Lung (tissue), 16 donors: ENCODE measurements around the gene LRP3. TPM values are rescaled to one million over a fixed set of nuclear protein-coding genes. Genes with fewer than 3 reads are reported as not detected.

Experiments
- ATAC-seq: fragments of 200-7000 bp; cut with Tn5 transposase; one replicate; pipeline ENCODE4 v1.9.1; 2020; ENCODE audit warnings: moderate number of reproducible peaks; ENCODE audit not compliant: insufficient read depth, low FRiP score
- DNase-seq, 3 donors: peaks; one replicate each; pipeline ENCODE4 v3.0.0-alpha.2; 2013 to 2017
- H3K27ac ChIP-seq, 2 donors: one replicate each; pipeline ENCODE4 v1.5.1; 2013; ENCODE audit warnings: mild to moderate bottlenecking in 2 of 2, moderate library complexity in 2 of 2, control low read depth in 1 of 2, inconsistent platforms in 1 of 2, low read depth in 1 of 2, low read length in 1 of 2
- H3K27me3 ChIP-seq, 3 donors: one replicate each; pipeline ENCODE4 v1.5.1; 2013; ENCODE audit warnings: low read length in 2 of 3; ENCODE audit not compliant: control insufficient read depth in 3 of 3, insufficient read depth in 3 of 3
- H3K36me3 ChIP-seq, 4 donors: one replicate each; pipeline ENCODE4 v1.5.1; 2013; ENCODE audit warnings: low read length in 4 of 4, mild to moderate bottlenecking in 1 of 4, moderate library complexity in 1 of 4; ENCODE audit not compliant: control insufficient read depth in 4 of 4, insufficient read depth in 4 of 4
- H3K4me1 ChIP-seq, 5 donors: one replicate each; pipeline ENCODE4 v1.5.1; 2013; ENCODE audit warnings: low read length in 5 of 5, mild to moderate bottlenecking in 2 of 5, moderate library complexity in 1 of 5; ENCODE audit not compliant: control insufficient read depth in 5 of 5, insufficient read depth in 5 of 5
- H3K4me3 ChIP-seq: one replicate; pipeline ENCODE4 v1.5.1; 2013; ENCODE audit warnings: mild to moderate bottlenecking, control low read depth, moderate library complexity
- H3K9ac ChIP-seq, 2 donors: one replicate each; pipeline ENCODE4 v1.5.1; 2013; ENCODE audit warnings: low read length in 2 of 2, control low read depth in 1 of 2; ENCODE audit not compliant: insufficient read depth in 1 of 2
- H3K9me3 ChIP-seq, 4 donors: one replicate each; pipeline ENCODE4 v1.5.1; 2013; ENCODE audit warnings: low read length in 3 of 4, mild to moderate bottlenecking in 1 of 4, moderate library complexity in 1 of 4; ENCODE audit not compliant: control insufficient read depth in 4 of 4, insufficient read depth in 3 of 4
- CTCF ChIP-seq: IDR thresholded peaks from 2 replicates; pipeline ENCODE4 v1.5.1; 2012; ENCODE audit warnings: mild to moderate bottlenecking; ENCODE audit errors: control extremely low read depth, extremely low read depth
- WGBS, 2 donors: extraction: QIAGEN DNeasy Blood & Tissue Kit; methylation state at CpG; one replicate each; pipeline ENCODE4 v1.1.7; 2013; 5-methylcytosine and 5-hydroxymethylcytosine counted together
- long read RNA-seq, 5 donors: transcript quantifications; one replicate each; lab custom pipeline, GENCODE V29; 2026
- polyA plus RNA-seq, 2 donors: library from polyadenylated mRNA; stranded (reverse); fragments of 200-250 nt; gene quantifications; one replicate each; pipeline ENCODE4 v1.2.1, GENCODE V29; 2013
- total RNA-seq, 2 donors: library from RNA; depleted of rRNA in 1 of 2; stranded (reverse); fragments of >200 nt in 1 of 2; gene quantifications; one replicate each; pipeline ENCODE4 v1.2.1, GENCODE V29; 2014 to 2021
- donor health status: control.
- donor health status: control.
- donor health status: Bipolar disorder and iron deficiency.
- donor health status: healthy.
- donor health status: DM: yes; HTN: yes; CAD: no.

The LRP3 gene, protein sequence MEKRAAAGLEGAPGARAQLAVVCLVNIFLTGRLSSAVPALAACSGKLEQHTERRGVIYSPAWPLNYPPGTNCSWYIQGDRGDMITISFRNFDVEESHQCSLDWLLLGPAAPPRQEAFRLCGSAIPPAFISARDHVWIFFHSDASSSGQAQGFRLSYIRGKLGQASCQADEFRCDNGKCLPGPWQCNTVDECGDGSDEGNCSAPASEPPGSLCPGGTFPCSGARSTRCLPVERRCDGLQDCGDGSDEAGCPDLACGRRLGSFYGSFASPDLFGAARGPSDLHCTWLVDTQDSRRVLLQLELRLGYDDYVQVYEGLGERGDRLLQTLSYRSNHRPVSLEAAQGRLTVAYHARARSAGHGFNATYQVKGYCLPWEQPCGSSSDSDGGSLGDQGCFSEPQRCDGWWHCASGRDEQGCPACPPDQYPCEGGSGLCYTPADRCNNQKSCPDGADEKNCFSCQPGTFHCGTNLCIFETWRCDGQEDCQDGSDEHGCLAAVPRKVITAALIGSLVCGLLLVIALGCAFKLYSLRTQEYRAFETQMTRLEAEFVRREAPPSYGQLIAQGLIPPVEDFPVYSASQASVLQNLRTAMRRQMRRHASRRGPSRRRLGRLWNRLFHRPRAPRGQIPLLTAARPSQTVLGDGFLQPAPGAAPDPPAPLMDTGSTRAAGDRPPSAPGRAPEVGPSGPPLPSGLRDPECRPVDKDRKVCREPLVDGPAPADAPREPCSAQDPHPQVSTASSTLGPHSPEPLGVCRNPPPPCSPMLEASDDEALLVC
- total RNA-seq = 10 to 100 TPM; 16.4 to 18.2 TPM
- 10 to 100 TPM; 10.6 to 12.9 TPM for polyA plus RNA-seq
- long read RNA-seq, donor 1, transcript LRP3-203 (3 exons, 3,278 nt) = minor isoform, 6 of 27 reads
- long read RNA-seq, donor 1, transcript LRP3-201 (7 exons, 3,807 nt) = major isoform, 16 of 27 reads
- long read RNA-seq, donor 1, partial matches to known transcripts = 5 of 27 reads
- long read RNA-seq, donor 1, other reads (novel, unspliced or antisense) = 0 of 27 reads
- long read RNA-seq, donor 2, partial matches to known transcripts = 0 of 5 reads
- long read RNA-seq, donor 2, other reads (novel, unspliced or antisense) = 0 of 5 reads
- long read RNA-seq, donor 3, transcript LRP3-203 (3 exons, 3,278 nt) = major isoform, 6 of 12 reads
- long read RNA-seq, donor 3, transcript LRP3-201 (7 exons, 3,807 nt) = major isoform, 6 of 12 reads
- long read RNA-seq, donor 3, partial matches to known transcripts = 0 of 12 reads
- long read RNA-seq, donor 3, other reads (novel, unspliced or antisense) = 0 of 12 reads
- long read RNA-seq, donor 4, partial matches to known transcripts = 5 of 9 reads
- long read RNA-seq, donor 4, other reads (novel, unspliced or antisense) = 0 of 9 reads
- long read RNA-seq, donor 5, transcript LRP3-201 (7 exons, 3,807 nt) = major isoform, 18 of 22 reads
- long read RNA-seq, donor 5, partial matches to known transcripts = 0 of 22 reads
- long read RNA-seq, donor 5, other reads (novel, unspliced or antisense) = 0 of 22 reads

DNA sequence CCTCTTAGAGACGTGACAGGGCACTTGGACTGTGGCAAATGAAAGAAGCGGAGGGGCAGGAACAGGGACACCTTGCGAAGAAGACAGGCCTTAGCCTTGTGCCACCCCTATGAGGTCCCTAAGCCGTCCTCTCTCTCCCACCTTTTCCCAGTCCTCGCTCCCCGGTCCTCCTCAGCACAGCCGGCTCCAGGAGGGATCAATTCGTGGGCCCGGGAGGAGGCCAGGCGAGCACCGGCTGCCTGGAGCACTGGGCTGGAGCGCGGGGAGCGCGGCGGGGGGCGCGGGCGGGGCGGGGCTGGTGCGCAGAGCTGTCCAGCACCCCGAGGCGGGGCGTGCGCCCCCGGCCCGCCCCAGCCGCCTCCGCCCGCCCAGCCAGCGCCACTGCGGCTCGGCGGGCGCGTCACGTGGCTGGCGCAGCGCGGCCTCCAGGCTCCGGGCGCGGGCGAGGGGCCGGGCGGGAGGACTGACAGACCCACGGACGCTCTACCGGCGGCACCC lies at the start of gene LRP3:
TSS of gene LRP3 (plus strand) at position 466 of the 498 bp plus-strand sequence. CDS start 456 bp downstream, outside the sequence.
- no peak for TF ChIP-seq CTCF
- no peaks in the 10 kb centered on the region for H3K9me3 ChIP-seq
- no peaks in the 10 kb centered on the region for H3K27me3 ChIP-seq
- H3K4me1 ChIP-seq = peaks cover 0 to 10% (median 6%) of the 10 kb centered on the region in 5 donors
- ATAC-seq (no peak), DNase-seq (peak; percentile 61 to 83 (median 73))
- H3K9ac ChIP-seq = peak within 1 kb of the TSS; percentile 46 to 51
- no peak within 1 kb of the TSS for H3K27ac ChIP-seq
- H3K4me3 ChIP-seq = peak within 1 kb of the TSS; percentile 56
- peaks cover 0 to 15% (median 3%) of the 10 kb centered on the region in 4 donors for H3K36me3 ChIP-seq
- 5 to 7% methylated on average over 26 to 50 of the region's 50 CpGs for WGBS, 2 donors

DNA sequence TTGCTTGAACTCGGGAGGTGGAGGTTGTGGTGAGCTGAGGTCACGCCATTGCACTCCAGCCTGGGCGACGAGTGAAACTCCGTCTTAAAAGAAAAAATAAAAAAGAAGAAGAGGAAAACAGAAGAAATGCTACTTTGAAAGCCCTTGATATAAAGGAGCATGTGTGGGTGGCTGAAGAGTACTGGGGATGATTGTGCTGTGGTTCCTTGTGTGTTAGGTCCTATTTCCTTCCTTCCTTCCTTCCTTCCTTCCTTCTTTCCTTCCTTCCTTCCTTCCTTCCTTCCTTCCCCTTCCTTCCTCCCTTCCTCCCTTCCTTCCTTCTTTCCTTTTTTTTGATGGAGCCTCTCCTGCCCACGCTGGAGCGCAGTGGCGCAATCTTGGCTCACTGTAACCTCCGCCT lies 47.9 kb upstream of the LRP3 start:
- DNase-seq (no peak), ATAC-seq (no peak)
- Histone ChIP-seq H3K4me1 (peaks cover 0 to 3% (median 0%) of the 10 kb centered on the region in 5 donors), H3K27ac (no peak overlapping the region), H3K9ac (no peak overlapping the region), H3K36me3 (no peaks in the 10 kb centered on the region), H3K27me3 (no peaks in the 10 kb centered on the region), H3K4me3 (no peak overlapping the region), H3K9me3 (no peaks in the 10 kb centered on the region)
- no peak for TF ChIP-seq CTCF
- WGBS, 2 donors = 80 to 83% methylated on average over 9 of the region's 9 CpGs

- Histone ChIP-seq H3K4me3 (no peak overlapping the region), H3K9ac (no peak overlapping the region), H3K27ac (no peak overlapping the region), H3K27me3 (no peaks in the 10 kb centered on the region), H3K36me3 (no peaks in the 10 kb centered on the region), H3K9me3 (no peaks in the 10 kb centered on the region), H3K4me1 (peaks cover 0 to 3% (median 0%) of the 10 kb centered on the region in 5 donors)
- WGBS, 2 donors = 88 to 90% methylated on average over 6 of the region's 6 CpGs
- DNase-seq (no peak), ATAC-seq (no peak)
- no peak for TF ChIP-seq CTCF
Observed at GRCh38 chr19:33147538-33147937, 46.6 kb upstream of the LRP3 start.
